H1 (cell line): ENCODE measurements around the gene FAM76A. TPM values are rescaled to one million over a fixed set of nuclear protein-coding genes. Genes with fewer than 3 reads are reported as not detected.

ENCODE experiments used
- CTCF ChIA-PET: fragments of 300-600 bp; sonication (Branson Sonifier 250); formaldehyde crosslinking; loops from one replicate; lab custom pipeline; 2021; ENCODE audit not compliant: partially characterized antibody; lab: Charles Lee
- POLR2A ChIA-PET: fragments of 300-600 bp; sonication (Branson Sonifier 250); formaldehyde crosslinking; loops from one replicate; lab custom pipeline; 2021; ENCODE audit warnings: inconsistent platforms; ENCODE audit not compliant: partially characterized antibody; lab: Charles Lee
- DNase-seq, 2 experiments: peaks; one replicate each; pipeline versions ENCODE4 v3.0.0 to v3.0.0-alpha.2; 2010 to 2022; ENCODE audit warnings: low spot score in 2 of 2, low read depth in 1 of 2, mixed read lengths in 1 of 2
- FAIRE-seq: peaks from 2 replicates; lab custom pipeline; 2011; peaks lifted over from hg19 to GRCh38; lab: Jason Lieb, UNC
- H2AFZ ChIP-seq: 2 replicates; pipeline ENCODE4 v1.8.1; 2012; ENCODE audit warnings: low read length, inconsistent platforms
- H2AK5ac ChIP-seq: 2 replicates; pipeline ENCODE4 v1.6.1; 2013; ENCODE audit warnings: low read depth, low read length
- H2BK120ac ChIP-seq: replicated peaks from 2 replicates; pipeline ENCODE3; 2013; ENCODE audit warnings: low read depth, low read length, inconsistent platforms
- H2BK12ac ChIP-seq: 2 replicates; pipeline ENCODE4 v1.6.1; 2013; ENCODE audit warnings: low read depth, low read length
- H2BK15ac ChIP-seq: 2 replicates; pipeline ENCODE4 v1.6.1; 2013; ENCODE audit warnings: low read length
- H2BK20ac ChIP-seq: 2 replicates; pipeline ENCODE4 v1.6.1; 2013; ENCODE audit warnings: low read length
- H2BK5ac ChIP-seq: 2 replicates; pipeline ENCODE4 v1.6.1; 2013; ENCODE audit warnings: low read depth, low read length
- H3K14ac ChIP-seq: 2 replicates; pipeline ENCODE4 v1.6.1; 2013; ENCODE audit warnings: inconsistent platforms; ENCODE audit not compliant: insufficient read length
- H3K18ac ChIP-seq: 2 replicates; pipeline ENCODE4 v1.6.1; 2013; ENCODE audit warnings: low read length; ENCODE audit errors: extremely low read depth
- H3K23ac ChIP-seq: 2 replicates; pipeline ENCODE4 v1.6.1; 2013; ENCODE audit warnings: inconsistent platforms; ENCODE audit not compliant: insufficient read length
- H3K23me2 ChIP-seq: 2 replicates; pipeline ENCODE4 v1.6.1; 2013; ENCODE audit warnings: low read depth, low read length
- H3K27ac ChIP-seq: 2 replicates; pipeline ENCODE4 v1.6.1; 2011; ENCODE audit warnings: low read depth, low read length, inconsistent platforms
- H3K27me3 ChIP-seq, 4 experiments: replicated peaks in 1 of 4; 1 replicate in 1 of 4; 2 replicates in 3 of 4; pipeline versions ENCODE4 v1.6.1 to v1.8.1; 2011 to 2013; ENCODE audit warnings: low read length in 3 of 4, mild to moderate bottlenecking in 3 of 4, inconsistent platforms in 2 of 4, mixed read lengths in 2 of 4, moderate library complexity in 1 of 4; ENCODE audit not compliant: control insufficient read depth in 3 of 4, insufficient read depth in 3 of 4; ENCODE audit errors: extremely low read depth in 1 of 4
- H3K36me3 ChIP-seq, 4 experiments: 2 replicates each; pipeline versions ENCODE4 v1.6.1 to v1.8.1; 2011 to 2013; ENCODE audit warnings: mild to moderate bottlenecking in 4 of 4, low read length in 3 of 4, moderate library complexity in 2 of 4, control low read depth in 1 of 4, inconsistent platforms in 1 of 4; ENCODE audit not compliant: insufficient read depth in 4 of 4, control insufficient read depth in 2 of 4
- H3K4ac ChIP-seq: replicated peaks from 2 replicates; pipeline ENCODE3; 2013; ENCODE audit warnings: low read length, low read depth, mixed read lengths, inconsistent platforms; ENCODE audit not compliant: insufficient read length
- H3K4me1 ChIP-seq, 4 experiments: replicated peaks in 1 of 4; 1 replicate in 1 of 4; 2 replicates in 3 of 4; pipeline versions ENCODE4 v1.6.1 to v1.8.1; 2011 to 2013; ENCODE audit warnings: low read length in 3 of 4, inconsistent platforms in 2 of 4, mixed read lengths in 1 of 4; ENCODE audit not compliant: insufficient read depth in 4 of 4, control insufficient read depth in 3 of 4
- H3K4me2 ChIP-seq, 2 experiments: 2 replicates each; pipeline versions ENCODE4 v1.6.1 to v1.8.1; 2011 to 2013; ENCODE audit warnings: low read depth in 2 of 2, low read length in 2 of 2, control low read depth in 1 of 2, inconsistent platforms in 1 of 2, mild to moderate bottlenecking in 1 of 2; ENCODE audit not compliant: insufficient read depth in 1 of 2
- H3K4me3 ChIP-seq, 4 experiments: fragments of 200-600, 300-600 bp in 1 of 4; sonication (generic), shearing (Covaris generic), sonication (Bioruptor Twin) in 1 of 4; 2 replicates each; pipeline versions ENCODE4 v1.5.1 to v1.8.1; 2011 to 2016; ENCODE audit warnings: low read length in 4 of 4, low read depth in 3 of 4, control low read depth in 2 of 4, inconsistent platforms in 2 of 4, mild to moderate bottlenecking in 2 of 4, mixed read lengths in 1 of 4, moderate library complexity in 1 of 4; ENCODE audit not compliant: insufficient read depth in 2 of 4; ENCODE audit errors: extremely low read depth in 1 of 4
- H3K56ac ChIP-seq: replicated peaks from 2 replicates; pipeline ENCODE3; 2013; ENCODE audit warnings: low read depth, mild to moderate bottlenecking, mixed read lengths, low read length, inconsistent platforms; ENCODE audit not compliant: insufficient read length
- H3K79me1 ChIP-seq: 2 replicates; pipeline ENCODE4 v1.6.1; 2013; ENCODE audit warnings: low read depth, low read length, control low read depth
- H3K79me2 ChIP-seq, 2 experiments: 2 replicates each; pipeline versions ENCODE4 v1.6.1 to v1.8.1; 2012 to 2013; ENCODE audit warnings: low read length in 2 of 2, mild to moderate bottlenecking in 2 of 2, inconsistent platforms in 1 of 2; ENCODE audit not compliant: insufficient read depth in 2 of 2, control insufficient read depth in 1 of 2
- H3K9ac ChIP-seq, 4 experiments: replicated peaks in 1 of 4; 1 replicate in 1 of 4; 2 replicates in 3 of 4; pipeline versions ENCODE4 v1.6.1 to v1.8.1; 2011 to 2013; ENCODE audit warnings: low read depth in 3 of 4, low read length in 3 of 4, control low read depth in 2 of 4, mild to moderate bottlenecking in 2 of 4, moderate library complexity in 2 of 4, inconsistent platforms in 1 of 4; ENCODE audit errors: extremely low read depth in 1 of 4
- H3K9me3 ChIP-seq, 2 experiments: 2 replicates each; pipeline versions ENCODE4 v1.6.1 to v1.8.1; 2012 to 2013; ENCODE audit warnings: mild to moderate bottlenecking in 2 of 2, moderate library complexity in 2 of 2, control low read depth in 1 of 2, inconsistent platforms in 1 of 2, low read depth in 1 of 2, low read length in 1 of 2, mixed read lengths in 1 of 2; ENCODE audit not compliant: insufficient read depth in 2 of 2
- H4K20me1 ChIP-seq, 2 experiments: replicated peaks in 1 of 2; 2 replicates each; pipeline versions ENCODE3 to v1.8.1; 2011 to 2013; ENCODE audit warnings: inconsistent platforms in 2 of 2, low read length in 2 of 2, mild to moderate bottlenecking in 1 of 2; ENCODE audit not compliant: insufficient read depth in 2 of 2, control insufficient read depth in 1 of 2
- H4K5ac ChIP-seq: 2 replicates; pipeline ENCODE4 v1.6.1; 2013; ENCODE audit warnings: low read length, low read depth, mixed read lengths, inconsistent platforms; ENCODE audit not compliant: insufficient read length
- H4K8ac ChIP-seq: 2 replicates; pipeline ENCODE4 v1.8.0; 2013; ENCODE audit warnings: mild to moderate bottlenecking, moderate library complexity, low read length, inconsistent platforms; ENCODE audit not compliant: insufficient read depth; ENCODE audit errors: extremely low read depth
- H4K91ac ChIP-seq: replicated peaks from 2 replicates; pipeline ENCODE3; 2013; ENCODE audit warnings: low read length, mixed read lengths, inconsistent platforms; ENCODE audit not compliant: insufficient read length
- ASH2L ChIP-seq: fragments of 200-600, 300-600 bp; sonication (generic); IDR thresholded peaks from one replicate; pipeline ENCODE4 v1.7.1; 2017; ENCODE audit warnings: low read length
- CHD2 ChIP-seq: IDR thresholded peaks from 2 replicates; pipeline ENCODE4 v1.6.1; 2012; ENCODE audit warnings: low read length, improper control_type of control experiment
- CREB1 ChIP-seq: IDR thresholded peaks from 2 replicates; pipeline ENCODE4 v1.6.1; 2012; ENCODE audit warnings: inconsistent platforms
- GTF2F1 ChIP-seq: IDR thresholded peaks from 2 replicates; pipeline ENCODE4 v1.6.1; 2012; ENCODE audit warnings: low read depth, low read length, improper control_type of control experiment, borderline replicate concordance
- HDAC2 ChIP-seq, 2 experiments: fragments of 300-600 bp in 1 of 2; sonication (generic) in 1 of 2; IDR thresholded peaks; 2 replicates each; pipeline ENCODE4 v1.6.1; 2011 to 2012; ENCODE audit warnings: low read depth in 2 of 2, low read length in 2 of 2, mild to moderate bottlenecking in 2 of 2, moderate library complexity in 2 of 2, borderline replicate concordance in 1 of 2, inconsistent platforms in 1 of 2
- JUND ChIP-seq: IDR thresholded peaks from 2 replicates; pipeline ENCODE4 v1.6.1; 2011; ENCODE audit warnings: mild to moderate bottlenecking, improper control_type of control experiment, low read length
- KDM5A ChIP-seq: fragments of 200-600 bp; IDR thresholded peaks from 2 replicates; pipeline ENCODE4 v1.7.1; 2012; ENCODE audit warnings: mild to moderate bottlenecking, low read length, inconsistent platforms, mixed read lengths
- NRF1 ChIP-seq: IDR thresholded peaks from 2 replicates; pipeline ENCODE4 v1.6.1; 2011; ENCODE audit warnings: mild to moderate bottlenecking, low read depth, low read length, improper control_type of control experiment
- RAD21 ChIP-seq, 2 experiments: IDR thresholded peaks in 1 of 2; conservative IDR thresholded peaks in 1 of 2; 2 replicates each; pipeline ENCODE4 v1.6.1; 2011; ENCODE audit warnings: low read depth in 2 of 2, low read length in 2 of 2, improper control_type of control experiment in 1 of 2, inconsistent platforms in 1 of 2, mild to moderate bottlenecking in 1 of 2, moderate library complexity in 1 of 2
- SP2 ChIP-seq: IDR thresholded peaks from 2 replicates; pipeline ENCODE4 v1.6.1; 2012; ENCODE audit warnings: mild to moderate bottlenecking, low read length, inconsistent platforms
- WGBS, 2 experiments: shearing (Covaris generic) in 1 of 2; methylation state at CpG; one replicate each; pipeline versions ENCODE4 v1.1.6 to v1.1.7; 2013 to 2015; ENCODE audit warnings: low lambda C conversion rate in 2 of 2, mixed read lengths in 2 of 2, inconsistent platforms in 1 of 2, low coverage in 1 of 2, missing lambda C conversion rate in 1 of 2; ENCODE audit not compliant: insufficient replicate concordance in 2 of 2, insufficient coverage in 1 of 2, insufficient read length in 1 of 2; ENCODE audit errors: extremely low coverage in 1 of 2, missing lambda C conversion rate in 1 of 2; 5-methylcytosine and 5-hydroxymethylcytosine counted together
- polyA plus RNA-seq, 7 experiments: library from polyadenylated mRNA; depleted of rRNA in 3 of 7; stranded (reverse) in 5 of 7; unstranded in 2 of 7; fragments of >200 nt in 5 of 7; fragments of 200-250 nt in 2 of 7; gene quantifications; 1 replicate in 5 of 7; 2 replicates in 1 of 7; 4 replicates in 1 of 7; pipeline versions ENCODE4 v1.2.1 to v1.2.3, GENCODE V29; 2011 to 2013; ENCODE audit warnings: missing spikeins in 2 of 7, mixed read lengths in 2 of 7
- total RNA-seq: library from RNA; stranded (reverse); fragmentation: NEBNext Ultra II Directional; extraction: Animal tissue kit (Norgen Biotek cat#: 25700); gene quantifications from 2 replicates; pipeline ENCODE4 v1.2.1, GENCODE V29; 2021
- TF ChIP-seq, protein P1 (sequence below): IDR thresholded peaks from 2 replicates; pipeline ENCODE4 v1.6.1; 2011; ENCODE audit warnings: low read depth, mild to moderate bottlenecking, low read length; ENCODE audit not compliant: insufficient read depth

The FAM76A gene
- total and polyA plus RNA-seq, 2 of the 8 experiments (the other 6 are each of a cell fraction or from before 2014, with no cell fraction given), result 3.4 to 16.2 TPM

GRCh38 chr1:27789540-27790041 is 63.8 kb downstream of the FAM76A start:
- Histone ChIP-seq H3K79me2 (no peaks in the 10 kb centered on the region), H4K91ac (no peak overlapping the region)
- POLR2A ChIA-PET, result interaction anchor here (0.7 kb wide), 1 partner anchor 724 kb away, joined by 3 read pairs; no protein-coding TSS in a partner anchor

More at GRCh38 chr1:27789540-27790041, 63.8 kb downstream of the FAM76A start:
- H3K4me2 ChIP-seq, result no peak overlapping the region
- H3K27me3 ChIP-seq, result no peaks in the 10 kb centered on the region
- no peak overlapping the region for H3K4ac ChIP-seq
- no peak overlapping the region for H2BK15ac ChIP-seq
- H3K23ac ChIP-seq, result no peak overlapping the region
- H3K14ac ChIP-seq, result no peak overlapping the region
- H4K20me1 ChIP-seq, result no peaks in the 10 kb centered on the region
- H2BK12ac ChIP-seq, result no peak overlapping the region
- H2BK5ac ChIP-seq, result no peak overlapping the region
- H3K9me3 ChIP-seq, result no peaks in the 10 kb centered on the region
- H3K4me1 ChIP-seq, result no peaks in the 10 kb centered on the region
- H2AFZ ChIP-seq, result no peak overlapping the region
- no peak overlapping the region for H4K5ac ChIP-seq
- no peaks in the 10 kb centered on the region for H3K23me2 ChIP-seq
- H2BK120ac ChIP-seq, result no peak overlapping the region
- H3K36me3 ChIP-seq, result peaks cover 0 to 5% (median 0%) of the 10 kb centered on the region in 4 experiments; a peak in 3 of 8 replicates
- H3K79me1 ChIP-seq, result no peaks in the 10 kb centered on the region; the same call in 1 of the 2 replicates
- H3K9ac ChIP-seq, result no peak overlapping the region
- H4K8ac ChIP-seq, result no peak overlapping the region
- FAIRE-seq, result no peak
- H2BK20ac ChIP-seq, result no peak overlapping the region
- no peak overlapping the region for H3K4me3 ChIP-seq
- TF ChIP-seq GTF2F1 (no peak), JUND (no peak), KDM5A (no peak), SP2 (no peak), ASH2L (no peak), RAD21 (IDR thresholded peaks at IDR 0.05 in 1 of 2, conservative IDR thresholded peaks at IDR 0.05 in 1 of 2; ENCODE audit: low read depth in 2 of 2, low read length in 2 of 2) (no peak), NRF1 (no peak), CHD2 (no peak), CREB1 (no peak), HDAC2 (IDR thresholded peaks at IDR 0.05; ENCODE audit: borderline replicate concordance in 1 of 2, low read depth in 2 of 2, low read length in 2 of 2) (no peak)
- TF ChIP-seq, protein P1, sequence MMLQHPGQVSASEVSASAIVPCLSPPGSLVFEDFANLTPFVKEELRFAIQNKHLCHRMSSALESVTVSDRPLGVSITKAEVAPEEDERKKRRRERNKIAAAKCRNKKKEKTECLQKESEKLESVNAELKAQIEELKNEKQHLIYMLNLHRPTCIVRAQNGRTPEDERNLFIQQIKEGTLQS, result no peak
- CTCF ChIA-PET, result no interaction called here
- H2AK5ac ChIP-seq, result no peak overlapping the region
- H3K27ac ChIP-seq, result no peak overlapping the region
- DNase-seq, result no peak
- H3K56ac ChIP-seq, result no peak overlapping the region
- WGBS, 2 experiments, result 86% methylated on average over 4 of the region's 4 CpGs; no CpG with 5 or more reads in 1 of the 2 experiments
- H3K18ac ChIP-seq, result no peak overlapping the region
